ENCODE measurements around the gene MCM5.
A peak's percentile ranks its signal among the peaks of the same experiment; 100 is the strongest.
"Not testable (repeated sequence)": the region's sequence is repeated elsewhere in the genome, so short reads cannot be mapped to it uniquely, and the experiment has no call there.

MCM5 gene

GRCh38 chr22:35454416-35455054 lies 54.6 kb downstream of the MCM5 start:
- no peak for DNase-seq

- no peak for DNase-seq
Observed at GRCh38 chr22:35455529-35455928, 55.6 kb downstream of the MCM5 start.

- DNase-seq: no peak
Observed at GRCh38 chr22:35456757-35457156, 56.8 kb downstream of the MCM5 start.

- DNase-seq: no peak
Observed at GRCh38 chr22:35457729-35458546, 58.0 kb downstream of the MCM5 start.

- no peak for DNase-seq
Observed at GRCh38 chr22:35458547-35459422, 58.8 kb downstream of the MCM5 start.

GRCh38 chr22:35459423-35459894 lies 59.5 kb downstream of the MCM5 start:
- DNase-seq: no peak

GRCh38 chr22:35459976-35460375 lies 60.0 kb downstream of the MCM5 start:
- not testable (repeated sequence) for DNase-seq

- DNase-seq: no peak
Observed at GRCh38 chr22:35460688-35461087, 60.7 kb downstream of the MCM5 start.

GRCh38 chr22:35462498-35463230 lies 62.7 kb downstream of the MCM5 start:
- no peak for DNase-seq

- DNase-seq: no peak
Observed at GRCh38 chr22:35463231-35463933, 63.4 kb downstream of the MCM5 start.

- no peak for DNase-seq
Observed at GRCh38 chr22:35464399-35464798, 64.5 kb downstream of the MCM5 start.

- no peak for DNase-seq
Observed at GRCh38 chr22:35465109-35465701, 65.3 kb downstream of the MCM5 start.

GRCh38 chr22:35467681-35468434 lies 67.9 kb downstream of the MCM5 start:
- peak in 1 of 2 experiments; percentile 28 for DNase-seq

GRCh38 chr22:35470903-35471321 lies 71.0 kb downstream of the MCM5 start:
- no peak for DNase-seq

- not testable (repeated sequence) for DNase-seq
Observed at GRCh38 chr22:35471566-35471965, 71.6 kb downstream of the MCM5 start.

- no peak for DNase-seq
Observed at GRCh38 chr22:35472488-35472887, 72.5 kb downstream of the MCM5 start.

- DNase-seq: no peak
Observed at GRCh38 chr22:35473971-35474370, 74.0 kb downstream of the MCM5 start.

Data from cerebellar nuclear complex (tissue), 1 donor.